ENCODE measurements around the gene CTIF.

CTIF gene

GRCh38 chr18:48661421-48661820 is 122.6 kb downstream of the CTIF start:
- H3K9me3 ChIP-seq (ENCODE audit: severe bottlenecking): no peaks in the 10 kb centered on the region
- peaks cover 16% of the 10 kb centered on the region for H3K4me1 ChIP-seq (ENCODE audit: insufficient read depth, poor library complexity, severe bottlenecking)
- H3K36me3 ChIP-seq (ENCODE audit: low read depth): peaks cover 16% of the 10 kb centered on the region
- no peak overlapping the region for H3K4me3 ChIP-seq (ENCODE audit: severe bottlenecking)
- H3K27me3 ChIP-seq (ENCODE audit: insufficient read depth, poor library complexity, severe bottlenecking): no peaks in the 10 kb centered on the region
- ATAC-seq (ENCODE audit: low read depth): no peak
- DNase-seq (ENCODE audit: low spot score): no peak
- TF ChIP-seq, protein P1, sequence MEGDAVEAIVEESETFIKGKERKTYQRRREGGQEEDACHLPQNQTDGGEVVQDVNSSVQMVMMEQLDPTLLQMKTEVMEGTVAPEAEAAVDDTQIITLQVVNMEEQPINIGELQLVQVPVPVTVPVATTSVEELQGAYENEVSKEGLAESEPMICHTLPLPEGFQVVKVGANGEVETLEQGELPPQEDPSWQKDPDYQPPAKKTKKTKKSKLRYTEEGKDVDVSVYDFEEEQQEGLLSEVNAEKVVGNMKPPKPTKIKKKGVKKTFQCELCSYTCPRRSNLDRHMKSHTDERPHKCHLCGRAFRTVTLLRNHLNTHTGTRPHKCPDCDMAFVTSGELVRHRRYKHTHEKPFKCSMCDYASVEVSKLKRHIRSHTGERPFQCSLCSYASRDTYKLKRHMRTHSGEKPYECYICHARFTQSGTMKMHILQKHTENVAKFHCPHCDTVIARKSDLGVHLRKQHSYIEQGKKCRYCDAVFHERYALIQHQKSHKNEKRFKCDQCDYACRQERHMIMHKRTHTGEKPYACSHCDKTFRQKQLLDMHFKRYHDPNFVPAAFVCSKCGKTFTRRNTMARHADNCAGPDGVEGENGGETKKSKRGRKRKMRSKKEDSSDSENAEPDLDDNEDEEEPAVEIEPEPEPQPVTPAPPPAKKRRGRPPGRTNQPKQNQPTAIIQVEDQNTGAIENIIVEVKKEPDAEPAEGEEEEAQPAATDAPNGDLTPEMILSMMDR (IDR thresholded peaks at IDR 0.05; ENCODE audit: poor library complexity, severe bottlenecking): no peak
- peak overlapping the region; percentile 65 for H3K27ac ChIP-seq (ENCODE audit: poor library complexity, severe bottlenecking)

DNA sequence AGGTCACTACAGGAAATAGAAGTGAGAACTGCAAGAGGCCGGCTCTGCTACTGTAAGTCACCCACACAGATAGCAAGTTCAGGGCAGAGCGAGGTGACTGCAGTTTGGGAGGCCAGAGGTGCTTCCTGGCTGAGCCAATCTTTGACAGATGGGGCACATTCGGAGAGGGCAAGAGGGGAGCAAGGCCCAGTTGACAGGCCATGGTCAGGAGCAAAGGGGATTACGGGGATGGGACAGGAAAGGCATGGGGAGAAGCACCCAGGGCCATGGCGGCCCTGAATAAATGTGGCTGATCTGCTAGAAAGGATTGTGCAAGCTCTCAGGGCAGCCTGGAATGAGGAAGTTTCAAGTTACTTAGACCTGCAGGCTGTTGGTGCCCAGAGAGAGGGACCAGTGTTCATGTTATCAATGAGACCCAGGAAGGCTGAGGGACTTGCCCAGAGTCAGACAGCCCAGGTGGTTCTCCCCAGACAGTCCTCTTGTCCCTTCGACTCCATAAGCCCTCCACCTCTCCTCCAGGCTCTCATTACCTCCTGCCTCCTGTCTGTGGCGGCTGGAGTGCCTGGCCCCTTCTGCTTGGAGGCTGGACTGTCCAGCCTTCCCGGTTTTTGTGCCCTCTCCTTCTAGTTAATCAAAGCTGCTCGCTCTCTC is 123.3 kb downstream of the CTIF start:
- Histone ChIP-seq H3K27me3 (ENCODE audit: insufficient read depth, poor library complexity, severe bottlenecking) (no peaks in the 10 kb centered on the region), H3K4me3 (ENCODE audit: severe bottlenecking) (no peak overlapping the region), H3K36me3 (ENCODE audit: low read depth) (peaks cover 17% of the 10 kb centered on the region), H3K27ac (ENCODE audit: poor library complexity, severe bottlenecking) (peak overlapping the region; percentile 65), H3K4me1 (ENCODE audit: insufficient read depth, poor library complexity, severe bottlenecking) (peaks cover 16% of the 10 kb centered on the region), H3K9me3 (ENCODE audit: severe bottlenecking) (no peaks in the 10 kb centered on the region)
- TF ChIP-seq, protein P1 (IDR thresholded peaks at IDR 0.05; ENCODE audit: poor library complexity, severe bottlenecking): no peak
- ATAC-seq (ENCODE audit: low read depth) (peak; percentile 91), DNase-seq (ENCODE audit: low spot score) (no peak)

DNA sequence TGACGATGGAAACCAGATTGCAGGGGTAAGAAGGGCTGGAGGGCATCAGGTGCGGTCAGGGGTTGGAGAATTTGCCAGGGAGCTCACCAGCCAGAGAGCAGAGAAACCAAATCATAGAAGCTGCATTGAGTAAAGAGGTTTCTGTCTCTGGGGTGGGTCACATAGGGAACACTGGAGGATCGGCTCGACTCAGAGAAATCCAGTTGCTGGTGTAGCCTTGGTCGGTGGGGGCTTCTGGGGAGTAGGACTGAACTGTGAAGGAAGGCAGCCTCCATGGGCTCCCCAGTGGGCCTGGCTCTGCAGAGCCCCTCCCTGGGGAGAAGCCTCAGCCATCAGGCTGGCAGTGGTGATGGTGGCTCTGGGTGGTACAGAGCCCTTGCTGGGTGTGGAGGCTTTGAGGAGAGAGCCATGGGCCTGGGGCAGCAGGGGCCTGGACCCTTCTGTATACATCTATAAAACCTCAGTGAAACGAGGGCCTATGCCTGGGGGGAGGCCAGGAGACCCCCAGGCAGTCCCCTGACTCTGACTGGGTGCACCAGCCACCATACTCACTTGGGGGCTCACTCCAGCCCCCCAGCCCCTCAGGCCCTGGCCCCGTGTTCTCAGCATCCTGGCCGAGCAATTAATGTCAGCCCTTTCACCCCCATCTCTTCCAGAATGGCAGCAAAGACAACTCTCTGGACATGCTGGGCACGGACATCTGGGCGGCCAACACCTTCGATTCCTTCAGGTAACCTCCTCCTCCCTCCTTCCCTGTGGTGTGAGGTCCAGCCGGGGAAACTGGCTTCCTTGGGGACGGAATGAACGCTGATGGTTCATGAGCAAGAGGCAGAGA is 124.5 kb downstream of the CTIF start:
- Histone ChIP-seq H3K36me3 (ENCODE audit: low read depth) (peaks cover 17% of the 10 kb centered on the region), H3K27me3 (ENCODE audit: insufficient read depth, poor library complexity, severe bottlenecking) (no peaks in the 10 kb centered on the region), H3K4me1 (ENCODE audit: insufficient read depth, poor library complexity, severe bottlenecking) (peaks cover 16% of the 10 kb centered on the region), H3K27ac (ENCODE audit: poor library complexity, severe bottlenecking) (peak overlapping the region; percentile 65), H3K4me3 (ENCODE audit: severe bottlenecking) (no peak overlapping the region), H3K9me3 (ENCODE audit: severe bottlenecking) (no peaks in the 10 kb centered on the region)
- ATAC-seq (ENCODE audit: low read depth) (no peak), DNase-seq (ENCODE audit: low spot score) (no peak)
- TF ChIP-seq, protein P1 (IDR thresholded peaks at IDR 0.05; ENCODE audit: poor library complexity, severe bottlenecking): no peak

DNA sequence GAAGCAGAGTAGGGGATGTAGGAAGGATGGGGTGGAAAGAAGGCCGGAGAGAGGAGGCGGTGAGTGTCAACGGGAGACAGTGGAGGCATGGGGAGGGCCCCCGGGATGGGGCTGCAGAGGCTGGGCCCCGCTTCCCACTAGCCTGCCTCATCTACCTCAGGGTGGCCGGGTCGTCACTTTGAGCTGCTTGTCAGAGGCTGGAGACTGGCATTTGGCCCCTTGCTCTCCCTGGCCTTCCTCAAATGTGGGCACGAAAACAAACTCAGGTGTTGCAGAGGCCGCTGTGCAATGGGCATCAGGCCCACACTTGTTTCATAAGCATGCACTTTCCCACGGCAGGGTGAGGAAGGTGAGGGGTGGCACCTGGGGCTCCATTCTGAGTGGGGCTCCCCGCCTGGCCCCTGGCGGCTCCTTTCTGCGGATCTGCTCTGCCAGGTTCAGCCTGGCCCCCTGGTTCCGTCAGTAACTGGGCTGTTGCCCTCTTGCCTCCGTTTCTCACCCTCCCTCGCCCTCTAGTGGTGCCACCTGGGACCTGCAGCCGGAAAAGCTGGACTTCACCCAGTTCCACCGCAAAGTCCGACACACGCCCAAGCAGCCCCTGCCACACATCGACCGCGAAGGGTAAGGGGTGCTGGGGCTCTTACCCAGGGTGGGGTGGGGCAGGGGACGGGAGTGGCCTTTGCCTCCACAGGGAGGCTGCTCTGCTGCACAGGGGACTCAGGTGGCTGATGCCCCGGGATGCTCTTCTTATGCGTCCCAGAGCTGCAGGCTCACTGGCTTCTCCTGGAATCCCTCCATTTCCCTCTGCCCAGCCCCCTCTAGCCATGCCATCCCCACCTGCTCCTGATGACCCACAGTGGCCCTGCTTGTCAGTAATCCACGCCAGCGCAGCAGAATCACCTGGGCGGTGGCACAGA is 125.4 kb downstream of the CTIF start:
- no peak overlapping the region for H3K4me3 ChIP-seq (ENCODE audit: severe bottlenecking)
- H3K27me3 ChIP-seq (ENCODE audit: insufficient read depth, poor library complexity, severe bottlenecking): no peaks in the 10 kb centered on the region
- TF ChIP-seq, protein P1 (IDR thresholded peaks at IDR 0.05; ENCODE audit: poor library complexity, severe bottlenecking): peak; percentile 83
- peak overlapping the region; percentile 65 for H3K27ac ChIP-seq (ENCODE audit: poor library complexity, severe bottlenecking)
- H3K4me1 ChIP-seq (ENCODE audit: insufficient read depth, poor library complexity, severe bottlenecking): peaks cover 16% of the 10 kb centered on the region
- no peak for DNase-seq (ENCODE audit: low spot score)
- H3K9me3 ChIP-seq (ENCODE audit: severe bottlenecking): no peaks in the 10 kb centered on the region
- ATAC-seq (ENCODE audit: low read depth): no peak
- peaks cover 18% of the 10 kb centered on the region for H3K36me3 ChIP-seq (ENCODE audit: low read depth)
